ENCODE results near the gene GGPS1.

DNA sequence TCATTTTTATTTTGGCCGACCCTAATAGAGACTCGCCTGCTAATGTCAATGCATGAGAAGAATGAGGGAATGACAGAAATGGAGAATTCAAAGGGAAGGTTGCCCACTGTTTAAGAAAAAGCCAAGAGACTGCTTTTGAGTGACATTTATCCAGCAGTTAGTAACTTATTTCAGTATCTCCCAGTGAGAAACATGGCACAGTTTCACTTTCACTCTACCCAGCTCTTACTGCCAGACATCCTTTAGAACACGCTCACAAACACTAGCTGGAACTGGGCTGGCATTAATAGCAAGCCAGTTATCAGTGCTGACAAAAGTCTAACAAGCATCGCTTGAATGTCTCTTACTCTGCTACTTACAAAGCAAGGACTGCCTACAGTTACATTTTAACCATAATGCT is 8.5 kb downstream of the GGPS1 start:
- TF ChIP-seq, protein P1, sequence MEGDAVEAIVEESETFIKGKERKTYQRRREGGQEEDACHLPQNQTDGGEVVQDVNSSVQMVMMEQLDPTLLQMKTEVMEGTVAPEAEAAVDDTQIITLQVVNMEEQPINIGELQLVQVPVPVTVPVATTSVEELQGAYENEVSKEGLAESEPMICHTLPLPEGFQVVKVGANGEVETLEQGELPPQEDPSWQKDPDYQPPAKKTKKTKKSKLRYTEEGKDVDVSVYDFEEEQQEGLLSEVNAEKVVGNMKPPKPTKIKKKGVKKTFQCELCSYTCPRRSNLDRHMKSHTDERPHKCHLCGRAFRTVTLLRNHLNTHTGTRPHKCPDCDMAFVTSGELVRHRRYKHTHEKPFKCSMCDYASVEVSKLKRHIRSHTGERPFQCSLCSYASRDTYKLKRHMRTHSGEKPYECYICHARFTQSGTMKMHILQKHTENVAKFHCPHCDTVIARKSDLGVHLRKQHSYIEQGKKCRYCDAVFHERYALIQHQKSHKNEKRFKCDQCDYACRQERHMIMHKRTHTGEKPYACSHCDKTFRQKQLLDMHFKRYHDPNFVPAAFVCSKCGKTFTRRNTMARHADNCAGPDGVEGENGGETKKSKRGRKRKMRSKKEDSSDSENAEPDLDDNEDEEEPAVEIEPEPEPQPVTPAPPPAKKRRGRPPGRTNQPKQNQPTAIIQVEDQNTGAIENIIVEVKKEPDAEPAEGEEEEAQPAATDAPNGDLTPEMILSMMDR (IDR thresholded peaks at IDR 0.05), result no peak
- TF ChIP-seq POLR2A (IDR thresholded peaks at IDR 0.05), result no peak
